ENCODE measurements around the gene CCNY.

GRCh38 chr10:35443858-35444257, 107.5 kb downstream of the CCNY start:
- TF ChIP-seq, protein P1, sequence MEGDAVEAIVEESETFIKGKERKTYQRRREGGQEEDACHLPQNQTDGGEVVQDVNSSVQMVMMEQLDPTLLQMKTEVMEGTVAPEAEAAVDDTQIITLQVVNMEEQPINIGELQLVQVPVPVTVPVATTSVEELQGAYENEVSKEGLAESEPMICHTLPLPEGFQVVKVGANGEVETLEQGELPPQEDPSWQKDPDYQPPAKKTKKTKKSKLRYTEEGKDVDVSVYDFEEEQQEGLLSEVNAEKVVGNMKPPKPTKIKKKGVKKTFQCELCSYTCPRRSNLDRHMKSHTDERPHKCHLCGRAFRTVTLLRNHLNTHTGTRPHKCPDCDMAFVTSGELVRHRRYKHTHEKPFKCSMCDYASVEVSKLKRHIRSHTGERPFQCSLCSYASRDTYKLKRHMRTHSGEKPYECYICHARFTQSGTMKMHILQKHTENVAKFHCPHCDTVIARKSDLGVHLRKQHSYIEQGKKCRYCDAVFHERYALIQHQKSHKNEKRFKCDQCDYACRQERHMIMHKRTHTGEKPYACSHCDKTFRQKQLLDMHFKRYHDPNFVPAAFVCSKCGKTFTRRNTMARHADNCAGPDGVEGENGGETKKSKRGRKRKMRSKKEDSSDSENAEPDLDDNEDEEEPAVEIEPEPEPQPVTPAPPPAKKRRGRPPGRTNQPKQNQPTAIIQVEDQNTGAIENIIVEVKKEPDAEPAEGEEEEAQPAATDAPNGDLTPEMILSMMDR (IDR thresholded peaks at IDR 0.05; ENCODE audit: low read depth, low read length, poor library complexity, severe bottlenecking) = no peak
- TF ChIP-seq EZH2phosphoT487 (IDR thresholded peaks at IDR 0.05; ENCODE audit: borderline replicate concordance, low read length) = no peak

All from DOHH2 (cell line).